ENCODE data around the gene INTS11.
A peak's percentile ranks its signal among the peaks of the same experiment; 100 is the strongest.

The INTS11 gene

DNA sequence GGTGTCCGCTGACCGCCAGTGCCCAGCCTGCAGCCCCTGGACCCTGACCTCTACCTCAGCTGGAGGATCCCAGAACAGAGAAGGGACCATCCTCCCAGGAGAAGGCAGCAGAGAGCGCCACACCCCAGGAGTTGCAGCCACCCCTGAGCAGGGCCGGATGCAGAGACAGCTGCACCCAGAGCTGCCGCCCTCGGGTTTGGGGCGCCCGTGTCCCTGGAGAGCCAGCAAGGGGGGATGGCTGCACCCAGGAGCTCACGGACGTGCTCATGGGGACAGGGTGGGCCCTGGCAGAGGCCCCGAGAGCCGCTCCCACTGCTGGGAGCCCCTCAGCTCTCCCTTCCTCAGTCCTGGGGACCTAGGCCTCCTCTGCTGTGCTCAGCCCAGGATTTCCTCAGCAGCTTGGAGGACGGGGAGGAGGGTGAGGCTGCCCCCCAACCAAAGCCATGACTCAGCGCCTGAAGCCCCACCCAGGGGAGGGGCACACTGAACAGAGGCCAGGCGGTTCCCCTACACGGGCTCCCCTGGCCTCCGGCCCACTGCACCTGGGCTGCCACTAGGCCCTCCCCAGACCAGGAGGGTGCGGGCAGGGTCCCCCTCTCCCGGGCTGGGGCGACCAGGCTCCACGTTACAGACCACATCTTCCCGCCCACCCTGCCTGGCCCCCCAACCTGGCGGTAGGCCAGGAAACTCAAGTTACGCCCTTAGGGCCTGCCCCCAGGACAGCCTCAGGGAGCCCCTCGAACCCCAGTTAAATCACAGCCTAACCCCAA lies 19.0 kb downstream of the INTS11 start:
- Histone ChIP-seq H3K36me3 (ENCODE audit: insufficient read depth, low read length) (peaks cover 17% of the 10 kb centered on the region), H3K27me3 (ENCODE audit: insufficient read depth, low read length, poor library complexity) (no peaks in the 10 kb centered on the region), H3K4me2 (ENCODE audit: insufficient read depth, low read length) (peak overlapping the region; percentile 76), H2AFZ (ENCODE audit: low read depth, low read length) (no peak overlapping the region), H3K79me2 (ENCODE audit: insufficient read depth, low read length) (peaks cover 59% of the 10 kb centered on the region), H3K27ac (ENCODE audit: low read length) (peak overlapping the region; percentile 51), H4K20me1 (ENCODE audit: insufficient read depth, low read length) (peaks cover 54% of the 10 kb centered on the region), H3K9ac (ENCODE audit: low read depth, low read length) (peak overlapping the region; percentile 96), H3K4me3 (ENCODE audit: low read depth in 1 of 2, low read length in 2 of 2) (peak overlapping the region in 1 of 2 experiments; percentile 96; a peak in 2 of 4 replicates), H3K9me3 (ENCODE audit: insufficient read depth, low read length, severe bottlenecking) (no peaks in the 10 kb centered on the region), H3K4me1 (ENCODE audit: insufficient read depth, low read length) (peaks cover 43% of the 10 kb centered on the region)
- DNase-seq: peak; percentile 79
- TF ChIP-seq EZH2 (IDR thresholded peaks at IDR 0.05; ENCODE audit: borderline replicate concordance, low read depth, low read length, severe bottlenecking): no peak
- TF ChIP-seq, protein P1, sequence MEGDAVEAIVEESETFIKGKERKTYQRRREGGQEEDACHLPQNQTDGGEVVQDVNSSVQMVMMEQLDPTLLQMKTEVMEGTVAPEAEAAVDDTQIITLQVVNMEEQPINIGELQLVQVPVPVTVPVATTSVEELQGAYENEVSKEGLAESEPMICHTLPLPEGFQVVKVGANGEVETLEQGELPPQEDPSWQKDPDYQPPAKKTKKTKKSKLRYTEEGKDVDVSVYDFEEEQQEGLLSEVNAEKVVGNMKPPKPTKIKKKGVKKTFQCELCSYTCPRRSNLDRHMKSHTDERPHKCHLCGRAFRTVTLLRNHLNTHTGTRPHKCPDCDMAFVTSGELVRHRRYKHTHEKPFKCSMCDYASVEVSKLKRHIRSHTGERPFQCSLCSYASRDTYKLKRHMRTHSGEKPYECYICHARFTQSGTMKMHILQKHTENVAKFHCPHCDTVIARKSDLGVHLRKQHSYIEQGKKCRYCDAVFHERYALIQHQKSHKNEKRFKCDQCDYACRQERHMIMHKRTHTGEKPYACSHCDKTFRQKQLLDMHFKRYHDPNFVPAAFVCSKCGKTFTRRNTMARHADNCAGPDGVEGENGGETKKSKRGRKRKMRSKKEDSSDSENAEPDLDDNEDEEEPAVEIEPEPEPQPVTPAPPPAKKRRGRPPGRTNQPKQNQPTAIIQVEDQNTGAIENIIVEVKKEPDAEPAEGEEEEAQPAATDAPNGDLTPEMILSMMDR (IDR thresholded peaks at IDR 0.05; ENCODE audit: borderline replicate concordance, extremely low read depth, low read length, poor library complexity, severe bottlenecking): no peak
- peak; percentile 47 for ATAC-seq (ENCODE audit: insufficient read depth, low read depth)

DNA sequence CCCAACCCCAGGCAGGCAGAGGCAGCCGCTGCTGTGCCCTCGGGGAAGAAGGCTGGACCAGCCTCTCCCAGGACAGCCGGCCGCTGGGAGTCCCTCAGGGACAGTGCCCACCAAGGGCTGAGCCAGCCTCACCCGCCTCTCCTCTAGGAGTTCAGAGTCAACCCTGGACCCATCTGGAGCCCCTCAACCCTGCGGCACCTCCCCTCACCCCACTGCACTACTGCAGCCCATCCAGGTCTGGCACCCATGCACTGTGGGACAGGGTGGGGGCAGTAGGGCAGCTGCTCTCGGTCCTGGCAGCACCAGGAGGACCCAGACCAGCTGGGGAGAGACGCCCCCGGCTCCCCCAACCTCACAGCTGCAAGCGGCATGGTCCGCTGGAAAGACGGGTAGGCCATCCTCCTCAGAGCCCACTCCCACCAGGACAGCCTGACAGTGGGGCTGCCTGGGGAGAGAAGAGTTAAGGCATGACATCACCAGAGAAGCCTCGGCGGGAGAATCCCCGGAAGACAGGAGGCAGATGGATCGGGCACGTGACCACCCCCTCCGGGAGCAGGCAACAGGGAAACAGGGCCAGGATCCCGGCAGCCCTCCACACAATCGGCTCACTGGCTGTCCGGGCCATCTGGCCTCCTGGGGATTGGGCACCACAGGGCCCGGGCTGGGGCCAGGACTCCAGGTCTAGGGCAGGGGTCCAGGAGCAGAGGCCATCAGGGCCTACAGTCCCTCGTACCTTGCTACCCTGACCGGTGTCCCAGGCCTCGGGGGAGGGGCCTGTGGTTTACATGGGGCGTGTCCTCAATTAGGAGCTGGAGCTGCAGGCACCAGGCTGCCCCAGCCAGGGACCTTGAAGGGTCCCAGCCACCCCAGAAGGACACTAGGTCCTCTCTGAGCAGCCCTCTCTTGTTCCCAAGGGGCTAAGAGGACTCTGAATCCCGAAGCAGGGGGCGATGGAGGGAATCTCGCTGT lies 19.8 kb downstream of the INTS11 start:
- Histone ChIP-seq H3K36me3 (ENCODE audit: insufficient read depth, low read length) (peaks cover 10% of the 10 kb centered on the region; the same call in 1 of the 2 replicates), H3K27ac (ENCODE audit: low read length) (peak overlapping the region; percentile 47; the same call in 1 of the 2 replicates), H3K4me1 (ENCODE audit: insufficient read depth, low read length) (peaks cover 34% of the 10 kb centered on the region), H3K9ac (ENCODE audit: low read depth, low read length) (peak overlapping the region; percentile 96), H3K79me2 (ENCODE audit: insufficient read depth, low read length) (peaks cover 51% of the 10 kb centered on the region), H3K4me2 (ENCODE audit: insufficient read depth, low read length) (peak overlapping the region; percentile 76), H3K27me3 (ENCODE audit: insufficient read depth, low read length, poor library complexity) (no peaks in the 10 kb centered on the region), H2AFZ (ENCODE audit: low read depth, low read length) (no peak overlapping the region), H4K20me1 (ENCODE audit: insufficient read depth, low read length) (peaks cover 55% of the 10 kb centered on the region), H3K4me3 (ENCODE audit: low read depth in 1 of 2, low read length in 2 of 2) (peak overlapping the region in 1 of 2 experiments; percentile 96; a peak in 1 of 4 replicates), H3K9me3 (ENCODE audit: insufficient read depth, low read length, severe bottlenecking) (no peaks in the 10 kb centered on the region)
- DNase-seq (no peak), ATAC-seq (ENCODE audit: insufficient read depth, low read depth) (no peak)
- no peak for TF ChIP-seq EZH2 (IDR thresholded peaks at IDR 0.05; ENCODE audit: borderline replicate concordance, low read depth, low read length, severe bottlenecking)

DNA sequence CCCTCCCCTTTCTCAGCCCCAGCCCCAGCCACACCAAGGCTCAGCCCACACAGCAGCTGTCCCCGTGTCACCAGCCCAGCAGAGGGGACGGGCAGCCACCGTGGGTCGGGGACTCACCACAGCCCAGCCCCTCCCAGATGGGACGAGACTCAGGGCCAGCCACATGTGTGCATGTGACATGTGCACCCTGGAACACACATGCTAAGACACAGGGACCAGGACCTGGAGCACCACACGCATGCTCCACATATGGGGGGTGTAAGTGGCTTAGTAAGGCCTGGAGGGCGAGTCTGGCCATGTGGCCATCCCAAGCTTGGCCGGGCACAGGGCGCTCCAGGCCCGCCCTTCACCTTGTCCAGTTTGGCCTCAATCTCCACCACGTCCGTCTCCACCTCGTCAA lies 20.7 kb downstream of the INTS11 start:
- DNase-seq (no peak), ATAC-seq (ENCODE audit: insufficient read depth, low read depth) (no peak)
- Histone ChIP-seq H3K4me2 (ENCODE audit: insufficient read depth, low read length) (no peak overlapping the region), H3K27ac (ENCODE audit: low read length) (no peak overlapping the region), H3K79me2 (ENCODE audit: insufficient read depth, low read length) (peaks cover 42% of the 10 kb centered on the region), H3K27me3 (ENCODE audit: insufficient read depth, low read length, poor library complexity) (no peaks in the 10 kb centered on the region), H3K9me3 (ENCODE audit: insufficient read depth, low read length, severe bottlenecking) (no peaks in the 10 kb centered on the region), H4K20me1 (ENCODE audit: insufficient read depth, low read length) (peaks cover 63% of the 10 kb centered on the region), H3K4me1 (ENCODE audit: insufficient read depth, low read length) (peaks cover 26% of the 10 kb centered on the region), H3K4me3 (ENCODE audit: low read depth in 1 of 2, low read length in 2 of 2) (no peak overlapping the region), H3K9ac (ENCODE audit: low read depth, low read length) (no peak overlapping the region), H3K36me3 (ENCODE audit: insufficient read depth, low read length) (peaks cover 6% of the 10 kb centered on the region; the same call in 1 of the 2 replicates), H2AFZ (ENCODE audit: low read depth, low read length) (no peak overlapping the region)
- TF ChIP-seq, protein P1 (IDR thresholded peaks at IDR 0.05; ENCODE audit: borderline replicate concordance, extremely low read depth, low read length, poor library complexity, severe bottlenecking): no peak
- no peak for TF ChIP-seq EZH2 (IDR thresholded peaks at IDR 0.05; ENCODE audit: borderline replicate concordance, low read depth, low read length, severe bottlenecking)
